ENCODE results near the gene KDM5B.
"Not testable (repeated sequence)": the region's sequence is repeated elsewhere in the genome, so short reads cannot be mapped to it uniquely, and the experiment has no call there.

Gene KDM5B

GRCh38 chr1:202807926-202808757, at the start of gene KDM5B:
TSS of gene KDM5B (minus strand) at chr1:202808421. CDS start at chr1:202808305, 116 bp downstream.
- peak; percentile 57 for DNase-seq

DNA sequence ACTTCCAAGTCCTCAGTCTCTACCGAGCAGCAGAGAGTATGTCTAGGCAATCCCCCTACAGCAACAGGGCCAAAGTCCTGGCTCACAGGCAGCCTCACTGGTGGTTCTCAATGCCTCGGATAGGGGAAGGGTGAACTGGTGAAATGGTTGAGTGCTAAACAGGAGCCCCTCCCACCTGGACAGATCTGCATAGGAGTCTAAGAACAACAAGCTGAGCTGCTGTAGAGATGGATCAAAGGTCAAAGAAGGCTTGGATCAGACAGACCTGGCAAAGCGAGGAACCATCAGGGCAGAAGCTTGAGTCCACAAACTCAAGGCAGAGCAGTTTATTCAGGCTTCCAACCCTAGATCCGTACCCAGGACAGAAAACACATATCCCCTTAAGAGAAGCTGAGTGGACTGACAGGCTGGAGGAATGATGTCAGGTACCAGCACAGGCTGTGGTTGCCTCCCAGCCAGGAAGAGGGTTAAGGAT, 49.0 kb upstream of the KDM5B start:
- no peak for DNase-seq

DNA sequence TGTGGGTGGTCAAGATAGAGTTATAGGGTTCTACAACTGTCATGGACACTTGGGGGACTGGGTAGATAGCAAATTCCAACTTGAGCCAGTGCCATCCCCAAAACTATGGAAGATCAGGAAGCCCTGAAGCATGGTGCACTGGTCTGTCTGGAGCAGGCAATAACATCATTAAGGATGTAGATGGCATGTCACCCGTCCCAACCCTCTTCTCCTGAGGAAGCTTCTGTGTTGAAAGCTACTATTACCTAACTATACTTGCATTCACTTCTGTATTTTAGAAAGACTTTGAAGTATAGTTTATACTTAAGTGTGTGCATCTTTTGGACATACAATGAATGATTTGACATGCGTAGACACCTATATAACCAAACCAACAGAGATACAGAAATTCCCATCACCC, 47.8 kb upstream of the KDM5B start:
- no peak for DNase-seq

DNA sequence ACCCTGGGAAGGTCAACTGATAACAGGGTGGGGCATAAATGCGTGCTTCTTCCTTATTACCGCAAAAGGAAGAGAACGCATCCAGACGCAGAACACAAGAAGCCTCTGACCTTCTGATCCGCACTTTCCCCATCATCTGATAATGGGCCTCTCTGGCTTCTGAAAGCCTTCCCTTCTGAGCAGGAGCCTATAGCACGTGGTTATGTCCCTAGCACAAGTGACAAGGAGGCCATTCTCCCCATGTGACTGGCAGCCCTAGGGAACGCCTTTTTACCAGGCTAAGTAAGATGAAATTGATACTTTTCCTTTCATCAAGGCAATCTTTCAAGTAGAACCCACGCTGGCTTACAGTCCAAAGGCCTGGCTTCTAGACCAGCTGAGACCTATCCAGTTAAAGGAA, 46.6 kb upstream of the KDM5B start:
- no peak for DNase-seq

DNA sequence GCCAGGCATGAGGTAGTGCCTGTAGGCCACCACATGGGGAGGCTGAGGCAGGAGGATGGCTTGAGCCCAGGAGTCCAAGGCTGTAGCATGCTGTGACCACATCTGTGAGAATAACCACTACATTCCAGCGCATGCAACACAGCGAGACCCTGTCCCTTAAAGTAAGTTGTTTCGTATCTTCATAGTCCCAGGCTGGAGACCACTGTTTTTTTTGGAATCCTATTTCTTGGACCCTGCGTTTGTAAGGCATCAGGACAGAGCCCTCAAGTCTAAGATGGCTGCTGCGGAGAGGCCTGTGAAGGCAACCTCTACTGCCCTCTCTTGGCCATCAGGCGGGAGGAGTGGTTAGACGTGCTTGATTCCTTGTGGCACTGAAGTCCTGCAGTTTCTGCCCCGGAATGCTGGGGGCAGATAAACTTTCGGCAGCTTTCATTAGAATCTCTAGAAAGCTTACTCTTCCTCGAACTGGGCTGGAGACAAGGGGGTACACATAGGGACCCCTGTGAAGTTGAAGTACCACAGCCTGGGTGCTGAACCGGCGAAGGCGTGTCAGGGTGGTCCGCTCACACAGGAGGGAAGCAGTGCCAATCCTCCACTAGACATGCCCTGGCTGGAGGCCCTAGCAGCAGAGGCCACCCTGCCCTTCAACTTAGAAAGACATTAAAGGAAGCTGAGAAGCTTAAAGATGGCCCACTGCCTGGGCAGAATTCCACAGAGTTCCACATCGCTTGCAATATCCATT, 44.1 kb upstream of the KDM5B start:
- DNase-seq, result peak; percentile 1

DNA sequence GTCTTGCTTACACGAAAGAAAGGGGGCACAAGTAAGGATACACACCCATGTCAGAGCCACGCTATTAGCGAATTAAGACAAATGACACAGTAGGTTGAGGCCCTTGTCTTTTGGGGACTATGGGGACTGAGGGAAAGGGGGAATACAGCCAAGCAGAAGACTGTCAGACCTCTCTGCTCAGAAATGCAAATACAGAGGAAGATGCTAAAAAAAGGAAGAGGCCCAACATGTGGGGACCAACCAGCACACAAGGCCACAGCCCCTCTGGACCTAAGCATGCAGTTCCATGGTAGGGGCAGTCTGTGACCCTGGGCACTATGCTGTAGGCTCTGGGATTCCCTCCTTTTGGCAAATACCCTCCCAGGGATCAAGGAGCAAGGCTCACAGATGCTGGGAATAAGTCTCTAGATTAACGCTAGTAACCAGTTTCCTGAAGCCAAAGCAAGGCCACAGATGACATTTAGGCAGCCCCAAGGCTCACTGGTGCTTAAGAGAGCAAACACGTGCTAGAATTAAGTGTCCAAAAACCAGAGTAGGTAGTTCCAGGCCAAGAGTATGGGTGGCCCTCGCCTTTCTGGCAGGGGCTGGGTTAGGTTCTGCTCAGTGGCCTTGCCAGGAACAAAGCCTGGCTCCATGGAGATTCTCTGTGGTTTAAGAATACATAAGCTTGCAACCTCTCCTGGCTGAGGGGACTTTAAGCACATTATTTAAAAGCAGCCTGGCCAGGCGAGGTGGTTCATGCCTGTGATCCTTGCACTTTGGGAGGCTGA, 42.6 kb upstream of the KDM5B start:
- DNase-seq, result no peak

DNA sequence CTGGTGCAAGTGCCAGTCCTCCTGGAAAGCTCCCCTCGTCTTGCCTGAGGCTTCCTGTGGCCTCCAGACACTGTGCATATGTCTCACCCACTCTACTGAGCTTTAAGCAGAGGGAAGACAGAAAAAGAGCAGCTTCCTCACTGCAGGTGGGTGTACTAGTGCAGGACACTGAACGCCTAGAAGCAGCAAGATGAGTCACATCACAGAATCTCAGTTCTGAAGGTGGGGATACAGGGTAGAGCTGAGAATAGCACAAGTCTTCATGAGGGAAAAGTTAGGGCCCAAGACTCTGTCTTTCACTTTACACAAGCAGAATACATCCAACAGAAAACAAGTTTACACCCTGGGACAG, 39.9 kb upstream of the KDM5B start:
- DNase-seq, result no peak

GRCh38 chr1:202844935-202845334, 36.7 kb upstream of the KDM5B start:
- no peak for DNase-seq

DNA sequence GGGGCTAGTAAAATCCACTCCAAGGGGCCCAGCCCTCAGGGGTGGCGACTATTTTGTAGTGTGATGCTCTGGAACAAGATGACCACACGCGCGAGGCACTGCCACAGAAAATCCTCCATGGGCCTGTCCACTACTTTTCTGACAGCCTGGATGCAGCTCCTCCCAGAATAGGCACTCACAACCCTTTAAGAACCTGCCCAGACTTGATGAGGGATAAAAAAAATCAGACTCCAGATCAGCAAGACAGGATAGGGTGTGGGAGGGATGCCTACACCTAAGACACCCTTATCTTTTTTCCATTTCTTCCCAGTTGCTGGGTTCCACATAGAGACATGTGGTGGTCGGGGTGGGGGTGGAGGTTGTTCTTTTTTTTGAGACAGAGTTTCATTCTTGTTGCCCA, 36.0 kb upstream of the KDM5B start:
- no peak for DNase-seq

GRCh38 chr1:202843081-202843480, 34.9 kb upstream of the KDM5B start:
- DNase-seq, result no peak

DNA sequence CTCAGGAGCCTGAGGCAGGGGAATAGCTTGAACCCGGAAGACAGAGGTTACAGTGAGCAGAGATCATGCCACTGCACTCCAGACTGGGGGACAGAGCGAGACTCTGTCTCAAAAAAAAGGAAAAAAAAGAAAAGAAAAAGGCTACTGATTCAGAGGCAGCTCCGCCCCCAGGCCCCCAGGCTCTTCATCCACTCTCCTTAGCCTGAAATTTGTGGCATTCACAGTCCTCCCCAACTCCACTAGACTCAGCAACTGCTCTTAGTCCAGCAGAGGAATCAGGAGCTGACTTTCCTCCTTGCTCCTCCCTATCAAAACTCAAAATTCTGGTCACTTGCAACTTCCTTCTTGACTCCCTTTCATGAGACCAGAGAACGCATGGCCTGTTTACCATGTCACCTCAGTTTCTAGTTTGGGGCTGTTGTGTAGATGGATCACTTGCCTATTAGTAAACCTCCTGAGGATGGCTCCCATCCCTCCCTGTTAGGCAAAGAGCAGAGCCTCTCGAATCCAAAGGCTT, 29.6 kb upstream of the KDM5B start:
- DNase-seq, result no peak

DNA sequence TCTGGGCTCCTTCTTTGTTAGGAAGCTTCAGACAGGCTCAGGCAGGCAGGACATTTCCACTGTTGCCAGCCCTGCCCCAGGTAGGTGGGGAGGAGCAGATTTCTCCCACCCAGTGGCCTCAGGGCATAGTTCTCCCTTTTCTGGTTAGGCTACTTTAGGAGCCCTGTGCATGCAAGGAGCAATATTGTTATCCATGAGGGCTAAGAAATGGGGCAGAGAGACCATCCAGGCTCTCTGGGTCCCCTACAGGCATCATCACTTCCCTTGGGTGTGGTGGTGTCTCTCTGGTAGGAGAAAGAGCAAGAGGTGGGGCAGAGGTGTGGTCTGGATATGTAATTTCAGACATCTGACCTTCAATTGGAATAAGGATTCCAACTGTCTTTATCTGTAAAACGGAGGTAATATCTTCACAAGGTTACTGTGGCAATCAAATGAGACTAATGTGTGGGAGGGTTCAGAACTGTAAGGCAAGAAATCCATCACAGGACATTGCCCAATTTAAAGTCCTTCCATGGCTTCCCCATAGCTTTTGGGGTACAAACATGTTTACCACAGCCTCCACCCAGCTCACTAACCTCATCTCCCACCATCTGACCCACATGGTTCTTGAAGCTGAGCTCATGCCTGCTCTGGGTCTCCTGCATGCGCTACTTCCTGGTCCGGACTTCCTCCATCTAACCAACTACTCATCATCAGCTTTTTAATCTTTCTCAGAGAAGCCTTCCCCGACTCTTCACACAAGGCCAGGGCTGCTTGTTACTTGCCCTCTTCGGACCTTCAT, 28.6 kb upstream of the KDM5B start:
- no peak for DNase-seq

- DNase-seq, result no peak
Observed at GRCh38 chr1:202835548-202836072, 27.4 kb upstream of the KDM5B start.

- no peak for DNase-seq
Observed at GRCh38 chr1:202834771-202835547, 26.7 kb upstream of the KDM5B start.

DNA sequence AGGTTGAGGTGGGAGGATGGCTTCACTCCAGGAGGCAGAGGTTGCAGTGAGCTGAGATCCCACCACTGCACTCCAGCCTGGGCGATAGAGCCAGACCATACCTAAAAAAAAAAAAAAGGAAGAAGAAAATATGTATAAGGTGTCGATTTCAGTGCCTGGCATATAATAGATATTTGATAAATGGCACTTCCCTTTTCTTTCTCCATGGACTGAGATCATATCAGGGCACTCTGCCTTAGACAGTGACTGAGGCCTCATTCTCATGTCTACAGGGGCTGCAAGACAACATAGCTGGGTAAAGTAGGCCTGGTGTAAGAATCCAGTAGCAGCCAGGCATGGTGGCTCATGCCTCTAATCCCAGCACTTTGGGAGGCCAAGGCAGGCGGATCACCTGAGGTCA, 23.7 kb upstream of the KDM5B start:
- no peak for DNase-seq

DNA sequence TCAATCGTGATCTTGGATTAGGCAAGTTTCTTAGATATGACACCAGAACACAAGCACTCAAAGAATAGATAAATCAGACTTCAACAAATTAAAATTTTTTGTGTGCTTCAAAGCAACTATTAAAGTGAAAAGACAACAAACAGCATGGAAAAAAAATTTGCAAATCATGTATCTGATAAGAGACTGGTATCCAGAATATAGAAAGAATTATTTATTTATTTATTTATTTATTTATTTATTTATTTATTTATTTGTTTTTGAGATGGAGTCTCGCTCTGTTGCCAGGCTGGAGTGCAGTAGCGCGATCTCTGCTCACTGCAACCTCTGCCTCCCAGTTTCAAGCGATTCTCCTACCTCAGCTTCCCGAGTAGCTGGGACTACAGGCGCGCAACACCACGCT, 21.0 kb upstream of the KDM5B start:
- not testable (repeated sequence) for DNase-seq

- DNase-seq, result no peak
Observed at GRCh38 chr1:202825748-202826147, 17.5 kb upstream of the KDM5B start.

GRCh38 chr1:202821467-202821866, 13.2 kb upstream of the KDM5B start:
- no peak for DNase-seq

- no peak for DNase-seq
Observed at GRCh38 chr1:202818819-202819218, 10.6 kb upstream of the KDM5B start.

- no peak for DNase-seq
Observed at GRCh38 chr1:202815120-202815519, 6.9 kb upstream of the KDM5B start.

Data from NCI-H510A treated with DMSO at 0.1 percent for 48 hours (cell line).